M059J (cell line): ENCODE results near the gene CXCL12. TPM values are rescaled to one million over a fixed set of nuclear protein-coding genes. Genes with fewer than 3 reads are reported as not detected.

Experiments
- DNase-seq: peaks from one replicate; pipeline ENCODE4 v3.0.0-alpha.2; 2012; ENCODE audit warnings: low read depth
- total RNA-seq: library from RNA; depleted of rRNA; stranded (reverse); fragments of >200 nt; shearing (Covaris generic); gene quantifications from 2 replicates; pipeline ENCODE4 v1.2.3, GENCODE V29; 2014

Gene CXCL12
- total RNA-seq, 1 experiment from 2014 or later: 0.81 TPM

GRCh38 chr10:44385696-44386441, 972 bp upstream of the CXCL12 start:
- no peak for DNase-seq

- DNase-seq: no peak
Observed at GRCh38 chr10:44384601-44385025, 284 bp downstream of the CXCL12 start.

- DNase-seq: no peak
Observed at GRCh38 chr10:44383749-44384600, 922 bp downstream of the CXCL12 start.

- DNase-seq: no peak
Observed at GRCh38 chr10:44382981-44383748, 1.7 kb downstream of the CXCL12 start.

- DNase-seq: no peak
Observed at GRCh38 chr10:44382131-44382858, 2.6 kb downstream of the CXCL12 start.

- no peak for DNase-seq
Observed at GRCh38 chr10:44380829-44381600, 3.9 kb downstream of the CXCL12 start.

GRCh38 chr10:44379907-44380306, 5.0 kb downstream of the CXCL12 start:
- no peak for DNase-seq

- DNase-seq: no peak
Observed at GRCh38 chr10:44378626-44379025, 6.3 kb downstream of the CXCL12 start.

- DNase-seq: no peak
Observed at GRCh38 chr10:44377651-44378310, 7.1 kb downstream of the CXCL12 start.

GRCh38 chr10:44376472-44377099, 8.3 kb downstream of the CXCL12 start:
- peak; percentile 85 for DNase-seq

- no peak for DNase-seq
Observed at GRCh38 chr10:44374155-44374554, 10.7 kb downstream of the CXCL12 start.

- DNase-seq: no peak
Observed at GRCh38 chr10:44373341-44373995, 11.4 kb downstream of the CXCL12 start.

GRCh38 chr10:44372181-44372580, 12.7 kb downstream of the CXCL12 start:
- DNase-seq: no peak

GRCh38 chr10:44370731-44371248, 14.1 kb downstream of the CXCL12 start:
- no peak for DNase-seq

GRCh38 chr10:44369854-44370253, 15.0 kb downstream of the CXCL12 start:
- DNase-seq: no peak

- DNase-seq: no peak
Observed at GRCh38 chr10:44369296-44369695, 15.6 kb downstream of the CXCL12 start.

GRCh38 chr10:44368637-44369036, 16.3 kb downstream of the CXCL12 start:
- no peak for DNase-seq

- DNase-seq: peak; percentile 25
Observed at GRCh38 chr10:44366941-44367630, 17.8 kb downstream of the CXCL12 start.
